Osteoblast (primary cell): ENCODE results near the gene GFOD1. TPM values are rescaled to one million over a fixed set of nuclear protein-coding genes. Genes with fewer than 3 reads are reported as not detected.
"Not testable (repeated sequence)": the region's sequence is repeated elsewhere in the genome, so short reads cannot be mapped to it uniquely, and the experiment has no call there.

Experiments used
- DNase-seq: peaks from one replicate; pipeline ENCODE4 v3.0.0; 2011; ENCODE audit warnings: low spot score, mixed read lengths; ENCODE audit not compliant: insufficient read length; ENCODE audit errors: missing footprints
- H2AFZ ChIP-seq: 2 replicates; pipeline ENCODE4 v1.6.0; 2011; ENCODE audit warnings: mild to moderate bottlenecking, low read length
- H3K27ac ChIP-seq: 2 replicates; pipeline ENCODE4 v1.5.1; 2011; ENCODE audit warnings: mild to moderate bottlenecking, low read depth, low read length, moderate library complexity
- H3K27me3 ChIP-seq: 2 replicates; pipeline ENCODE4 v1.6.0; 2012; ENCODE audit warnings: mild to moderate bottlenecking, control low read depth, inconsistent platforms, low read length, moderate library complexity; ENCODE audit not compliant: insufficient read depth
- H3K36me3 ChIP-seq: 2 replicates; pipeline ENCODE4 v1.5.1; 2011; ENCODE audit warnings: mild to moderate bottlenecking, low read length, control low read depth, moderate library complexity; ENCODE audit not compliant: insufficient read depth
- H3K4me1 ChIP-seq: 2 replicates; pipeline ENCODE4 v1.5.1; 2011; ENCODE audit warnings: mild to moderate bottlenecking, low read length, control low read depth, moderate library complexity; ENCODE audit not compliant: insufficient read depth
- H3K4me2 ChIP-seq: 2 replicates; pipeline ENCODE4 v1.6.0; 2011; ENCODE audit warnings: mild to moderate bottlenecking, low read length; ENCODE audit not compliant: insufficient read depth
- H3K4me3 ChIP-seq: fragments of 200-600 bp; sonication (generic); 3 replicates; pipeline ENCODE4 v1.5.1; 2012; ENCODE audit warnings: mild to moderate bottlenecking, low read length, inconsistent platforms; ENCODE audit not compliant: insufficient read depth
- H3K79me2 ChIP-seq: 2 replicates; pipeline ENCODE4 v1.6.0; 2012; ENCODE audit warnings: mild to moderate bottlenecking, low read length, control low read depth, inconsistent platforms; ENCODE audit not compliant: insufficient read depth
- H3K9me3 ChIP-seq: 2 replicates; pipeline ENCODE4 v1.5.1; 2011; ENCODE audit warnings: low read depth, low read length, control low read depth
- H4K20me1 ChIP-seq: 2 replicates; pipeline ENCODE4 v1.6.0; 2012; ENCODE audit warnings: mild to moderate bottlenecking, low read length, control low read depth; ENCODE audit not compliant: insufficient read depth
- CTCF ChIP-seq: IDR thresholded peaks from 2 replicates; pipeline ENCODE4 v1.5.1; 2011; ENCODE audit warnings: mild to moderate bottlenecking, low read depth, low read length, moderate library complexity; ENCODE audit errors: extremely low read depth
- total RNA-seq: library from RNA; depleted of rRNA; stranded (reverse); fragments of >200 nt; gene quantifications from 2 replicates; pipeline ENCODE4 v1.2.3, GENCODE V29; 2012

GFOD1 gene
- total RNA-seq, 1 donor = 3.6 TPM

GRCh38 chr6:13515912-13516311 lies 28.5 kb upstream of the GFOD1 start:
- Histone ChIP-seq H3K4me3 (no peak overlapping the region), H3K27me3 (no peaks in the 10 kb centered on the region), H3K4me1 (no peaks in the 10 kb centered on the region), H3K36me3 (no peaks in the 10 kb centered on the region), H3K4me2 (no peak overlapping the region), H3K79me2 (no peaks in the 10 kb centered on the region), H4K20me1 (no peaks in the 10 kb centered on the region), H3K9me3 (peaks cover 4% of the 10 kb centered on the region), H3K27ac (no peak overlapping the region), H2AFZ (no peak overlapping the region)
- TF ChIP-seq CTCF = no peak
- DNase-seq = peak; percentile 63

GRCh38 chr6:13513626-13514502 lies 26.5 kb upstream of the GFOD1 start:
- H3K79me2 ChIP-seq = no peaks in the 10 kb centered on the region
- H3K9me3 ChIP-seq = no peaks in the 10 kb centered on the region
- peaks cover 3% of the 10 kb centered on the region for H3K4me1 ChIP-seq
- H3K27me3 ChIP-seq = no peaks in the 10 kb centered on the region
- H3K4me2 ChIP-seq = no peak overlapping the region
- TF ChIP-seq CTCF = no peak
- H2AFZ ChIP-seq = no peak overlapping the region
- H3K4me3 ChIP-seq = no peak overlapping the region
- no peaks in the 10 kb centered on the region for H4K20me1 ChIP-seq
- H3K36me3 ChIP-seq = no peaks in the 10 kb centered on the region
- DNase-seq = peak; percentile 80
- no peak overlapping the region for H3K27ac ChIP-seq

GRCh38 chr6:13512900-13513299 lies 25.5 kb upstream of the GFOD1 start:
- no peak for TF ChIP-seq CTCF
- DNase-seq = no peak
- H3K4me3 ChIP-seq = no peak overlapping the region
- H3K79me2 ChIP-seq = no peaks in the 10 kb centered on the region
- peaks cover 4% of the 10 kb centered on the region for H3K4me1 ChIP-seq
- H3K27me3 ChIP-seq = no peaks in the 10 kb centered on the region
- H3K9me3 ChIP-seq = no peaks in the 10 kb centered on the region
- H3K36me3 ChIP-seq = no peaks in the 10 kb centered on the region
- no peak overlapping the region for H2AFZ ChIP-seq
- H3K27ac ChIP-seq = no peak overlapping the region
- H3K4me2 ChIP-seq = no peak overlapping the region
- no peaks in the 10 kb centered on the region for H4K20me1 ChIP-seq

- Histone ChIP-seq H3K4me2 (no peak overlapping the region), H3K4me3 (no peak overlapping the region), H3K27ac (no peak overlapping the region), H3K27me3 (no peaks in the 10 kb centered on the region), H3K4me1 (peaks cover 4% of the 10 kb centered on the region), H4K20me1 (no peaks in the 10 kb centered on the region), H3K9me3 (no peaks in the 10 kb centered on the region), H3K79me2 (no peaks in the 10 kb centered on the region), H3K36me3 (no peaks in the 10 kb centered on the region), H2AFZ (no peak overlapping the region)
- TF ChIP-seq CTCF = no peak
- peak; percentile 81 for DNase-seq
Measured at GRCh38 chr6:13511913-13512717, 24.7 kb upstream of the GFOD1 start.

GRCh38 chr6:13511141-13511571 lies 23.8 kb upstream of the GFOD1 start:
- DNase-seq, H3K27me3 ChIP-seq, H3K4me3 ChIP-seq, H4K20me1 ChIP-seq, H3K4me1 ChIP-seq, H3K4me2 ChIP-seq, H3K79me2 ChIP-seq, H3K27ac ChIP-seq, H3K36me3 ChIP-seq, H3K9me3 ChIP-seq, H2AFZ ChIP-seq: not testable (repeated sequence)
